ENCODE results near the gene LEP.

The LEP gene

DNA sequence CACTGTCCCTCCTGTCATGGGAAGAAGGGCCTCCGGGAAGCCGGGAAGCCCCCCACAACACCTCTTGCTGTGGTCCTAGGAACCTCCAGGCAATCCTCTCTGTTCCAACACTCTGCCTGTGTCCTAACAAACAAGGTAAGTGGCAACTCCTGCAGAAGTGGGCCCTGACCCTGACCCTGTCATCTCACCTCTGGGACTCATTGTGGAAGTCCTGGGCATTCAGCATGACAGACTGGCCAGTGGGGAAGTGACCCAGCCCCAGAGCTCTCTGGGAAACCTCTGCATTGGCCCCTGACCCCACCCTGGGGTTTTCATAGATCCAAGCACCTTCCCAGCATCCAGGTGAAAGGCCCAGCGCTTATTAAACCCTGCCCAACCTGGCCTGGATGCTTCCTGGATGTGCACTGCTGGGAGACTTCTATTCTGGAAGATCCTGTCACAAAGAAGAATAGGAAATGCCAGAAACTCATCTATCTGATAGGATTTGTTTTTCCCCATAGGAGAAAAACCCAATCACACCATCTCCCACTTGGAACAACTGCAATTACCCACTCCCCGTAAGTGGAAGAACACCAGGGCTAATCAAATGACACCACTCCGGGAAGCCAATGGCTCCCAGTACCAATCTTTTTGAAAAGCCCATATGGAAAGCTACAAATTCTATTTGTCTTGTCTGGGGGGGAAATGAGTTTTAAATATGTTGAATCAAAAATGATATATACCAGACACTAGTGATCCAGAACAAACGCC is 24.3 kb downstream of the LEP start:
- ChIA-PET CTCF (no interaction called here), POLR2A (no interaction called here)
- no peak for TF ChIP-seq HDGF (IDR thresholded peaks at IDR 0.05; ENCODE audit: borderline replicate concordance)
- TF ChIP-seq FOXM1 (IDR thresholded peaks at IDR 0.05; ENCODE audit: borderline replicate concordance) = no peak
- no peak for DNase-seq (ENCODE audit: extremely low spot score)

DNA sequence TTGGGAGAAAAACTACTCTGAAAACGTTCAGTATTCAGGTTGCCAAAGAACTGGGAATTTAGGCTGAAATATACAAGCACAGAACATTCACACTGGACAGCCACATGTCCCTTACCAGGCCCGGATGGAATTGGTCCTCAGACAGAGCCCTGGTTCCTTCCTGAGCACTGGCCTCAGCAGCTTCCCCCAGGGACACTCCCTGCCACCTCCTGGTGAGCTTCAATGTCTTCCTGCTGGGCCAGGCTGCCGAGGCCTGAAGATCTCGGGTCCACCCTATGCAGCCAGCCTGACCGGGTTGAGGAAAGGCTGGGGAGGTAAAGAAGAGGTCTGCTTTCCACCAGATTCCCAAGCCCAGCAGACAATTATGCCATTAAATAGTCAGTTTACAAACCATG is 24.8 kb downstream of the LEP start:
- CTCF ChIA-PET = no interaction called here
- POLR2A ChIA-PET = no interaction called here
- DNase-seq (ENCODE audit: extremely low spot score) = no peak
- no peak for TF ChIP-seq L3MBTL2 (conservative IDR thresholded peaks at IDR 0.05)
- no peak for TF ChIP-seq FOXK2 (IDR thresholded peaks at IDR 0.05)
- TF ChIP-seq ARNT (IDR thresholded peaks at IDR 0.05) = no peak
- TF ChIP-seq BHLHE40 (IDR thresholded peaks at IDR 0.05; ENCODE audit: borderline replicate concordance) = no peak

DNA sequence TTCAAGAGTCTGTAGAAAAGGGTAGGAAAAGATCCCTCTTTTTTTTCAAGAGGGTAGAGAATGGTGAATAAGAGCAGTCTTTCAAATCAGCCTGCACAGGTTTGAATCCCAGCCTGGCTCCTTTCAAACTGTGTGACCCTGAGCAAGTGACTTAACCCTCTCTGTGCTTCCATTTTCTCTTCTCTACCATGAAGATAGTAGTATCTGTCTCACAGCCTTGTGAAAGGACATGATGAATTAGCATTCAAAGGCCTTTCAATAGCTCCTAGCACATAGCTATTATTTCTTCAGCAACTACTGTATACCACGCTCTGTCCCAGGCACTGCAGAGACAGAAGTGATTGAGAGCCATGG is 25.4 kb downstream of the LEP start:
- CTCF ChIA-PET = no interaction called here
- TF ChIP-seq HDGF (IDR thresholded peaks at IDR 0.05; ENCODE audit: borderline replicate concordance) = no peak
- no peak for TF ChIP-seq BHLHE40 (IDR thresholded peaks at IDR 0.05; ENCODE audit: borderline replicate concordance)
- no peak for DNase-seq (ENCODE audit: extremely low spot score)
- POLR2A ChIA-PET = interaction anchor here (1.3 kb wide), 1 partner anchor 12 kb away, joined by 3 read pairs; no protein-coding TSS in a partner anchor

DNA sequence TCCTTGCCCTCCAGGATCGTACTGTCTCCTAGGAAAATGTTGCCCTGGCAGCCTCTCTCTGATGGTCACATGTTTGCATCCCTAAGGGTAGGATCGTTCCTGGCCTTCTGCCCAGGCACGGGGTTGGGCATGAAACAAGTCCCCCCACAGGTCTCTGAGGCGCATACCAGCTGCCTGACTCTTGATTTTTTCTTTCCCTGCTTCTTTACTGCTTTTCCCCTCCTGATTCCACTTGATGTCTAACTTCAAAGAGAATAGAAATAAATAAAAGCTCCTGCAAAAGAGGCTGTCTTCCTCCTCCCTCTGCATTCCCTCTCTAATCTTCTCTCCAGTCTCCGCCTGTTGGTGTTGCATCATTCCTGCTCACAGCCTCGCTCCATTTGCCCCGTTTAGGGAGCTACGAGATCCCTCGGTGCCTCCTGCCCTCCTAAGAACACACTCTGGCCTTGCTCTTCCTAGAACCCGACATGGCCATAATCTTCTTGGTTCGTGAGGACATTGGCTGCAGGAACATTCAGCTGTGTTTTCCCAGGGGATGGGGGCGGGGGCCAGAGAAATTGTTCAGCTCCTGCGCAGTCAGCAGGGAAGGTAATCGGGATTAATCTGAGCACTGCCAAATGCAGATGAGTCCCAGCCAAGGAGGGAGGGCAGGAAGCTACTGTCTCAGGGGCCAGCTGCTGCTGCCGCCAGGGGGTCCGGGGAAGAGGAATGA is 26.0 kb downstream of the LEP start:
- DNase-seq (ENCODE audit: extremely low spot score) = peak; percentile 36
- TF ChIP-seq L3MBTL2 (conservative IDR thresholded peaks at IDR 0.05) (no peak; the same call in 1 of the 2 replicates), TARDBP (IDR thresholded peaks at IDR 0.05) (no peak), HDGF (IDR thresholded peaks at IDR 0.05; ENCODE audit: borderline replicate concordance) (no peak), BHLHE40 (IDR thresholded peaks at IDR 0.05; ENCODE audit: borderline replicate concordance) (no peak), FOXA1 (IDR thresholded peaks at IDR 0.05) (no peak), NFRKB (IDR thresholded peaks at IDR 0.05) (no peak), FOXK2 (IDR thresholded peaks at IDR 0.05) (no peak), ARNT (IDR thresholded peaks at IDR 0.05) (no peak), SP1 (IDR thresholded peaks at IDR 0.05) (no peak), ZNF384 (IDR thresholded peaks at IDR 0.05) (no peak), ELF4 (IDR thresholded peaks at IDR 0.05) (no peak), LEF1 (IDR thresholded peaks at IDR 0.05; ENCODE audit: borderline replicate concordance) (no peak), CTBP1 (IDR thresholded peaks at IDR 0.05; ENCODE audit: borderline replicate concordance) (no peak), SUZ12 (IDR thresholded peaks at IDR 0.05) (no peak)
- TF ChIP-seq, protein P1, sequence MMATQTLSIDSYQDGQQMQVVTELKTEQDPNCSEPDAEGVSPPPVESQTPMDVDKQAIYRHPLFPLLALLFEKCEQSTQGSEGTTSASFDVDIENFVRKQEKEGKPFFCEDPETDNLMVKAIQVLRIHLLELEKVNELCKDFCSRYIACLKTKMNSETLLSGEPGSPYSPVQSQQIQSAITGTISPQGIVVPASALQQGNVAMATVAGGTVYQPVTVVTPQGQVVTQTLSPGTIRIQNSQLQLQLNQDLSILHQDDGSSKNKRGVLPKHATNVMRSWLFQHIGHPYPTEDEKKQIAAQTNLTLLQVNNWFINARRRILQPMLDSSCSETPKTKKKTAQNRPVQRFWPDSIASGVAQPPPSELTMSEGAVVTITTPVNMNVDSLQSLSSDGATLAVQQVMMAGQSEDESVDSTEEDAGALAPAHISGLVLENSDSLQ (IDR thresholded peaks at IDR 0.05) = no peak
- POLR2A ChIA-PET = interaction anchor here (1.0 to 1.3 kb wide), 3 partner anchors 8 to 12 kb away, joined by 3 to 4 read pairs (median 3); no protein-coding TSS in a partner anchor
- CTCF ChIA-PET = no interaction called here

DNA sequence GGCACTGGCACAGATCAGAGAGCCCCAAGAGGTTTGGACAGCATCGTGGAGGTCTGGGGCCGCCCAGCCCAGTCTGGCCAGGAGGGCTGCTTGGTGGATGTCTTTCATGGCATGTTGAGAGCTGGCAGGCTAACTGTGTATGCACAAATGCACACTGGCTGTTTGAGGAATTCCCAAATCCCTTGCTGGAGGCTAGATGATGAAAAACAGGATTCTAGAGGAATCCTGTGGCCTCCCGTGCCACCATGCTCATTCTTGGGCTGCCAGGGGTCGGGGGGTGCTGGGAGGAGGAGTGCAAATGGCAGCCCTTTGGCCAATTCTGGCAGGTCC is 26.5 kb downstream of the LEP start:
- DNase-seq (ENCODE audit: extremely low spot score) = no peak
- TF ChIP-seq L3MBTL2 (conservative IDR thresholded peaks at IDR 0.05) (no peak), ARNT (IDR thresholded peaks at IDR 0.05) (no peak), ZNF384 (IDR thresholded peaks at IDR 0.05) (no peak), FOXK2 (IDR thresholded peaks at IDR 0.05) (no peak), SP1 (IDR thresholded peaks at IDR 0.05) (no peak), BHLHE40 (IDR thresholded peaks at IDR 0.05; ENCODE audit: borderline replicate concordance) (no peak), TARDBP (IDR thresholded peaks at IDR 0.05) (no peak), FOXM1 (IDR thresholded peaks at IDR 0.05; ENCODE audit: borderline replicate concordance) (no peak), SUZ12 (IDR thresholded peaks at IDR 0.05) (no peak), ELF4 (IDR thresholded peaks at IDR 0.05) (no peak), CTBP1 (IDR thresholded peaks at IDR 0.05; ENCODE audit: borderline replicate concordance) (no peak), HDGF (IDR thresholded peaks at IDR 0.05; ENCODE audit: borderline replicate concordance) (no peak), LEF1 (IDR thresholded peaks at IDR 0.05; ENCODE audit: borderline replicate concordance) (no peak), FOXA1 (IDR thresholded peaks at IDR 0.05) (no peak), NFRKB (IDR thresholded peaks at IDR 0.05) (no peak)
- TF ChIP-seq, protein P1 (IDR thresholded peaks at IDR 0.05) = no peak
- ChIA-PET CTCF (no interaction called here), POLR2A (interaction anchor here (1.0 to 1.3 kb wide), 3 partner anchors 9 to 11 kb away, joined by 3 to 4 read pairs (median 3); no protein-coding TSS in a partner anchor)

DNA sequence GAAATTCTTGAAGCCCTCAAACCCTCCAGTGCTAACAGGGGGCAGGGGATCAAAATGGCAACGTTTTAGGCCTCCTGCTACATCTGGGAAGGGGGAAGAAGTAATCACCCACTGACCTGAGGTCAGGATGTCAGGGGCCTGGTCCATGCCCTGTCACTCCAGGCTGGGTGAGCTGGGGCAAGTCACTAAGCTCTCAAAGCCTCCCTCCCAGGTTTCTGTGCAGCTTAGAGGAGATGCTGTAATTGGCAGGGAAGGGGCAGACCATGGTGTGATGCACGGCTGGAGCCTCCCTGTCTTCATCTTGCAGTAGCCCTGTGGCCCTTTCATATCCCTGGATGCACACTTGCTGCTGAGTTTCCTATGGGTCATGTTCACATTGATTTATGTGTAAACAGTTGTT is 27.2 kb downstream of the LEP start:
- ChIA-PET CTCF (no interaction called here), POLR2A (no interaction called here)
- TF ChIP-seq, protein P1 (IDR thresholded peaks at IDR 0.05) = no peak
- TF ChIP-seq CTBP1 (IDR thresholded peaks at IDR 0.05; ENCODE audit: borderline replicate concordance) = no peak
- no peak for TF ChIP-seq L3MBTL2 (conservative IDR thresholded peaks at IDR 0.05)
- no peak for TF ChIP-seq NFRKB (IDR thresholded peaks at IDR 0.05)
- TF ChIP-seq ARNT (IDR thresholded peaks at IDR 0.05) = no peak
- no peak for TF ChIP-seq BHLHE40 (IDR thresholded peaks at IDR 0.05; ENCODE audit: borderline replicate concordance)
- TF ChIP-seq LEF1 (IDR thresholded peaks at IDR 0.05; ENCODE audit: borderline replicate concordance) = no peak
- TF ChIP-seq FOXK2 (IDR thresholded peaks at IDR 0.05) = no peak
- no peak for TF ChIP-seq HDGF (IDR thresholded peaks at IDR 0.05; ENCODE audit: borderline replicate concordance)
- TF ChIP-seq ELF4 (IDR thresholded peaks at IDR 0.05) = no peak
- TF ChIP-seq TARDBP (IDR thresholded peaks at IDR 0.05) = no peak
- no peak for TF ChIP-seq SP1 (IDR thresholded peaks at IDR 0.05)
- TF ChIP-seq FOXM1 (IDR thresholded peaks at IDR 0.05; ENCODE audit: borderline replicate concordance) = no peak
- no peak for TF ChIP-seq FOXA1 (IDR thresholded peaks at IDR 0.05)
- TF ChIP-seq ZNF384 (IDR thresholded peaks at IDR 0.05) = no peak
- DNase-seq (ENCODE audit: extremely low spot score) = no peak
